Measurements from ENCODE around the gene IL1RAPL2. TPM values are rescaled to one million over a fixed set of nuclear protein-coding genes. Genes with fewer than 3 reads are reported as not detected.
"Not testable (repeated sequence)": the region's sequence is repeated elsewhere in the genome, so short reads cannot be mapped to it uniquely, and the experiment has no call there.

The IL1RAPL2 gene
- total and polyA plus RNA-seq, 10 of the 15 experiments (the other 5 are each of a cell fraction or from before 2014, with no cell fraction given), result 0.19 TPM; not detected in 9

DNA sequence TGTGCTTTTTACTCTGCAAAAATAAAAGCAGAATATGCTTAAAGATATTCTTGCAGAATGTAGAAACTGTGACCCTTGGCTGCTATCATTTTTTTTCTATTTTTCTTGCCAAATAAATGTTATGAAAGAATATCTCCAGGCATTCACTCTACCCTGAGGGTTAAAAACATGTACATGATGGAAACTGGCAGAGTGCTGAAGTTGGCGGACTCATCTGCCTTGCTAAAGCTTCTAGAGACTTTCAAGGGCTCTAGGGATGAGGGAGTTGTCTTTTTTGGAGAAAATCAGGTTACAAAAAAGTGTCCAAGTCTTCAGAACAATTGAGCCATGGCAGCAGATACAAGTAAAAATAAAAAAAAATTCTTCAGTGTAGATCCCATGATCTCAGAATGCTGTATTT lies 1215.8 kb downstream of the IL1RAPL2 start:
- no peak overlapping the region for H2AFZ ChIP-seq (ENCODE audit: control insufficient read depth, low read depth, low read length)
- FAIRE-seq (no peak), ATAC-seq (no peak), DNase-seq (ENCODE audit: low read depth, low spot score) (no peak)
- 0% methylated on average over 1 of the region's 1 CpG for WGBS (ENCODE audit: insufficient coverage, insufficient replicate concordance, low lambda C conversion rate, missing lambda C conversion rate)
- H3K4me1 ChIP-seq (ENCODE audit: control insufficient read depth, insufficient read depth, low read length), result no peaks in the 10 kb centered on the region
- no peak for TF ChIP-seq BCL11A (IDR thresholded peaks at IDR 0.05; ENCODE audit: low read depth, low read length)
- TF ChIP-seq SRF (IDR thresholded peaks at IDR 0.05; ENCODE audit: low read depth in 2 of 2, low read length in 2 of 2), result no peak
- TF ChIP-seq CBFB (IDR thresholded peaks at IDR 0.05; ENCODE audit: low read depth), result no peak
- no peak for TF ChIP-seq MEF2B (IDR thresholded peaks at IDR 0.05; ENCODE audit: partially characterized antibody, poor library complexity, severe bottlenecking)
- no peak for TF ChIP-seq EZH2 (IDR thresholded peaks at IDR 0.05; ENCODE audit: borderline replicate concordance, control insufficient read depth, low read depth, low read length)
- TF ChIP-seq JUNB (IDR thresholded peaks at IDR 0.05), result no peak
- TF ChIP-seq CBX5 (IDR thresholded peaks at IDR 0.05; ENCODE audit: low read depth), result no peak
- no peak for TF ChIP-seq NFYA (IDR thresholded peaks at IDR 0.05; ENCODE audit: borderline replicate concordance, low read depth, low read length)
- no peak for TF ChIP-seq NFYB (IDR thresholded peaks at IDR 0.05; ENCODE audit: insufficient read depth, low read depth, low read length)
- intact Hi-C loops (cut with micrococcal nuclease; ENCODE audit: unreplicated experiment) (no loop called here), in situ Hi-C loops (cut with MboI) (no loop called here)
- CTCF ChIA-PET, result no interaction called here
- H3K9me3 ChIP-seq (replicated peaks; ENCODE audit: control insufficient read depth, insufficient read depth, low read length), result no peaks in the 10 kb centered on the region
- H3K4me3 ChIP-seq, result no peak overlapping the region
- no peaks in the 10 kb centered on the region for H3K79me2 ChIP-seq (ENCODE audit: control insufficient read depth, insufficient read depth, low read length)
- H4K20me1 ChIP-seq (ENCODE audit: control insufficient read depth, insufficient read depth), result no peaks in the 10 kb centered on the region
- H3K9ac ChIP-seq (ENCODE audit: control insufficient read depth, insufficient read depth, low read length), result no peak overlapping the region
- RAD21 ChIA-PET (ENCODE audit: unreplicated experiment), result no interaction called here
- H3K27ac ChIP-seq (ENCODE audit: control insufficient read depth, insufficient read depth), result no peak overlapping the region
- SMC1A ChIA-PET (ENCODE audit: uncharacterized antibody, unreplicated experiment), result no interaction called here
- no peaks in the 10 kb centered on the region for H3K36me3 ChIP-seq (ENCODE audit: control insufficient read depth in 2 of 2, insufficient read depth in 2 of 2, low read length in 1 of 2)
- POLR2A ChIA-PET, result no interaction called here
- no peak overlapping the region for H3K4me2 ChIP-seq (ENCODE audit: control insufficient read depth, insufficient read depth)
- BruUV-seq (replicated peaks), result no TSS peak
- H3K27me3 ChIP-seq (replicated peaks in 1 of 2; ENCODE audit: control insufficient read depth in 2 of 2, insufficient read depth in 2 of 2, low read length in 1 of 2), result no peaks in the 10 kb centered on the region

GRCh38 chrX:105796877-105797276 lies 1230.9 kb downstream of the IL1RAPL2 start:
- in situ Hi-C loops (cut with MboI); POLR2A ChIA-PET; H3K9me3 ChIP-seq (replicated peaks; ENCODE audit: control insufficient read depth, insufficient read depth, low read length); DNase-seq (ENCODE audit: low read depth, low spot score); H4K20me1 ChIP-seq (ENCODE audit: control insufficient read depth, insufficient read depth); intact Hi-C loops (cut with micrococcal nuclease; ENCODE audit: unreplicated experiment); H3K4me3 ChIP-seq; ATAC-seq; H3K36me3 ChIP-seq (ENCODE audit: control insufficient read depth in 2 of 2, insufficient read depth in 2 of 2, low read length in 1 of 2); H3K27ac ChIP-seq (ENCODE audit: control insufficient read depth, insufficient read depth); SMC1A ChIA-PET (ENCODE audit: uncharacterized antibody, unreplicated experiment); H3K4me2 ChIP-seq (ENCODE audit: control insufficient read depth, insufficient read depth); CTCF ChIA-PET; H2AFZ ChIP-seq (ENCODE audit: control insufficient read depth, low read depth, low read length); H3K79me2 ChIP-seq (ENCODE audit: control insufficient read depth, insufficient read depth, low read length); H3K4me1 ChIP-seq (ENCODE audit: control insufficient read depth, insufficient read depth, low read length); RAD21 ChIA-PET (ENCODE audit: unreplicated experiment); BruUV-seq (replicated peaks); H3K9ac ChIP-seq (ENCODE audit: control insufficient read depth, insufficient read depth, low read length); FAIRE-seq; H3K27me3 ChIP-seq (replicated peaks in 1 of 2; ENCODE audit: control insufficient read depth in 2 of 2, insufficient read depth in 2 of 2, low read length in 1 of 2): not testable (repeated sequence)
- 54% methylated on average over 26 of the region's 26 CpGs for WGBS (ENCODE audit: insufficient coverage, insufficient replicate concordance, low lambda C conversion rate, missing lambda C conversion rate)
